Measurements from ENCODE around the gene QRFP.
"Not testable (repeated sequence)": the region's sequence is repeated elsewhere in the genome, so short reads cannot be mapped to it uniquely, and the experiment has no call there.

QRFP gene

GRCh38 chr9:130848514-130848913 lies 48.1 kb downstream of the QRFP start:
- DNase-seq (ENCODE audit: low spot score), result not testable (repeated sequence)

- no peak for DNase-seq (ENCODE audit: low spot score)
These were observed 49.0 kb downstream of the QRFP start for GRCh38 chr9:130847306-130848217.

- DNase-seq (ENCODE audit: low spot score), result no peak
These were observed 49.9 kb downstream of the QRFP start for GRCh38 chr9:130846487-130847305.

GRCh38 chr9:130845901-130846481 lies 50.6 kb downstream of the QRFP start:
- no peak for DNase-seq (ENCODE audit: low spot score)

GRCh38 chr9:130845254-130845653 lies 51.4 kb downstream of the QRFP start:
- DNase-seq (ENCODE audit: low spot score), result no peak

GRCh38 chr9:130844044-130844451 lies 52.6 kb downstream of the QRFP start:
- DNase-seq (ENCODE audit: low spot score), result no peak

- no peak for DNase-seq (ENCODE audit: low spot score)
These were observed 53.3 kb downstream of the QRFP start for GRCh38 chr9:130843049-130843908.

Data from CD4-positive, alpha-beta T cell treated with Interleukin-2 at 100 ng/mL for 4 hours (primary cell).